HG03575 (cell line): ENCODE data around the gene FAM181A.

Experiments used
- ATAC-seq: cut with Tn5 transposase; IDR thresholded peaks from one replicate; pipeline ENCODE4 v1.9.1; 2021; ENCODE audit not compliant: unreplicated experiment, insufficient number of reproducible peaks, low FRiP score; ENCODE audit errors: extremely low read depth

Gene FAM181A

DNA sequence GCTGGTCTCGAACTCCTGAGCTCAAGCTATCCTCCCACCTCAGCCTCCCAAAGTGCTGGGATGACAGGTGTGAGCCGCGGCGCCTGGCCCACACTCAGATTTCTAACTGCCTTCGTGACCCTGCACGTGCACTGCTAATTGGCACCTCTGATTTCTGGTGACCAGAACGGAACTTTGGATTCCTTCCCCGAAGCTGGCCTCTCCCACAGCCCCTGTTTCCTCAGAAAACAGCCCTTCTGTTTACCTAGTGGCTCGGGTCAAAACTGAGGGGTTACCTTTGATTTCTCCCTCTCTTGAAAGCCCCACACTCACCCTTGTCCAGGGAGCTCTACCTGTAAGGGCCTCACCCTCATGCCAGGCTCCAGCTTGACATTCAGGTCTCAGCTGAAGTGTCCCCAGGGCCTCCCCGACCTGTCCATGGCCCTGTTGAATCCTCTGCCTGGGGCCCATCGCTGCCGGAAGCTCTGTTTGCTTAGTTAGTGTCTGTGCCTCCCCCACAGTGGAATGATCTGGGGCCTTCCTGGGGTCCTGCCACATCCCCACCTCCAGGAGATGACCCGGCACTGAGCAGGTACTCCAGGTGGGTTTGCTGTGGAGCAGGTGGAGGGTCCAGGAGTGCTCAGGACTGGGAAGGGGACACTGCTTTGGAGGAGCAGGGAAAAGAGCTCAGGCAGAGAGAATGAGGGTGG lies 24.4 kb upstream of the FAM181A start:
- no peak for ATAC-seq

DNA sequence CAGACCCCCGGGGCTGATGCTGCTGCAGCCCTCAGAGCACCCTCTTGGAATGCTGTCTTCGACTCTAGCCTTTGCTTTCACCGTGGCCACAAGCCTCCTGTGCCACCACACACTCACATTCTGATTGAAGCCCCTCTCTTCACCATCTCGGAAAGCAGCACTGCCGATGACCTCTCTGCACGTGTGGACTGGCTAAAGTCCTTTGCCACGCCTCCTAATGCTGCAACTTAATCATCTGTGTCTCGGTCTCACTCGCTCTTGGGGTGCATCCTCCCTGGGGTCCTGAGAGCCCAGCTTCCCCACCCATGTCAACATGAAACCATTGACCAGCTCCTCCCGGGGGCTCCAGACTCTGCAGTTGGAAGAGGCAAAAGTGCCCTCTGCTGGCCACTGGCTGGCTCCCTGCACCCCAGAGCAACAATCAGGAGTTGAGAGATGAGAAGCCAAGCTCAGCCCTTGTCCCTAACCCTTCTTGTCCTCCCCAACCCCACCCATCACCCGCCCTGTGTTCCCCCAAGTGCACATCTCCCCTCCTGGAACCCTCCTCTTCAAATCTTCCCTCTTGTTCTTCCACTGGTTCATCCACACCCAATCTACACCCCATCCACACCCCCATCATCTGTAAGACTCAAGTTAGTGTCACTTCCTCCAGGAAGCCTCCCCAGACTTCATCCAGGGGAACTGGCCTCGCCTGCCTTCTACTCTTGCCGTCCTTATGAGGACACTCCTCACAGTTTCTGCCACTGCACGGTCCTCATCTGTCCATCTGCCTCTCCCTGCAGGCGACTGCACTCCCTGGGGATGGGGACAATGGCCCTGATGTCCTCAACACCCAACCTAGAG lies 23.6 kb upstream of the FAM181A start:
- no peak for ATAC-seq

DNA sequence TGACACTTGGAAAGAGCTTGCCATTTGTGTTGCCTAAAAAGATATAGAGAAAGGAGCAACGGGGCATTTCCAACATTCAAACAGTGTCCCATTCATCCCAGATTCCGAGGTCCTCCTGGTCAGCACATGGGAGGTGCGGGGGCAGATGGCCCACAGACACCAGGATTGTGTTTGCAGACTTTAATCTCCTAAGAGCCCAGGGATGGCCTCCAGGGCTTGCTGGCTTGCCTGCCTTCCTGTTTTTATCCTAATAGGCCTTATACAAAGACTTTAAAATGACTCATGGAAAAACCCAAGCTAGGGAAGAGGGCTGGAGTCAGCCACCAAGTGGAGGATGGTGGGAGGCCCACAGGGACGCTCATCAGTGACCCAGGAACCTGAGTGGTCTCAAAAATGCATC lies 21.5 kb upstream of the FAM181A start:
- no peak for ATAC-seq

DNA sequence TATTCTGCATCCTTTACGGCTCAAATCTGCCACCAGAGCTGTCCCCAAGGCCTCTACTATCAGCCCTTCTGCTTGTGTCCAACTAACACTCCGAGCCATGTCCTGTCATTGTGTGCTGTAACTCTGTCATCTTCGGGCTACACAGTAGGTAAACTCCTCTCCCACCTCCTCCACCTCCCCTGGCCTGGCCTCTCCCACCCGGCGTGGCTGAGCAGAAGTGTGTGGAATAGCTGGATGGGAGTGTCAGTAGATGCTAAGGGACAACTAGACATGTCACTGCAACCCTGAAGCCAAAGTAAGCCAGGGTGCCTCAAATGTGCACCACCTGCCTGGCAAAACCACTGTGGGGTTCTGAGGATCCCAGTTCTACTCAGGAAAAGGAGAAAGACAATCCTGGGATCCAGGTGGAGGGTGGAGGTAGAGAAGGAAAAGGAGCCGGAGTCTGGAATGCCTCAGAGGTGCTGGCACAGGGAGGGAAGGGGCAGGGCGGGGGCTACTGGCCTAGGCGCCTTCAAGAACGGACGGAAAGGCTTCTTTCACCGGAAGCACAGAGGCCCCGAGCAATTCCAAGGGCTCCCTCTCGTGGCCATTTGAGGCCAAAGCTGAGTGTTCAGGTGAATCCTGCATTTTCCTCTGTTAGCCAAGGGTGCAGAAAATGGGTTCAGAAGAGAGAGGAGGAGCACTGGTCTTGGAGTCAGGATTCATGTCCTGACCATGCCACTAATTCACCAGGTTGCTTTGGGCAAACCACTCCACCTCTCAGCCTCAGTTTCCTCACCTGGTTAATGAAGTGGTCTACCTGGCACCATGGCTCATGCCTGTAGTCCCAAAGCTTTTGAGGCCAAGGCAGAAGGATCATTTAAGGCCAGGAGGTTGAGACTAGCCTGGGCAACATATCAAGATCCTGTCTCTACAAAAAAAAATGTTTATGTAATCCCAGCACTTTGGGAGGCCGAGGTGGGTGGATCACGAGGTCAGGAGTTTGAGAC lies 20.5 kb upstream of the FAM181A start:
- ATAC-seq = no peak

DNA sequence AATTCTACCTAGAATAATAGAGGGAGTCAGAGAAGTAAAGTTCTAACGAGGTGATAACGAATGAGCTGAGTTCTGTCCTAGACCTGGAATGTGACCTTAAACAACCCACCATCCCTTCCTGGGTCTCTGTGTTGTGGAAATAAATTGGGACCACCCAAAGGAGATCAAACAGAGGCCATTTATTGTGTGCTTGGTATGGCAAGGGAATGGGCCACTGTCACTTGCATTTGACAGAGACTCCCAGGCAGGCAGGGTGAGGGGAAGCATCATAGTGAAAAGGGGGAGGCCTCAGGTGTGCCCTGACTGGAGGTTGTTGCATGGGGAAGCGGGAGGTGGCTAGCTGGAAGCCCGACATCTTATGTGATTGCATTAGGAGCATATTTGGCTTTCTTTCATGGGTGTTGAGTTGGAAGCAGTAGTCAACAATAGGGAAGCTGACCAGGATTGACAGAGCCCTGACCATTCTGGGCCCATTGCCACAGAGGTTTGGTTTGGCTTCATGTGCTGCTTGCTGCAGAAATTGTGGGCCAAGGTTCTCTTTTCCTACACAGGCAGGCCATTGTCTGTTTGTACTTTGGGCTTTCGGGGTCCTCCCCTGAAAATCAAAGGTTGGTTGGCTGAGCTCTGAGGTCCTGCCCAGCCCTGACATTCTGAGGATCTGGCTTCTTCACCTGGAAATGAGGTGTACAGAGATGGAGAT lies 17.6 kb upstream of the FAM181A start:
- no peak for ATAC-seq

DNA sequence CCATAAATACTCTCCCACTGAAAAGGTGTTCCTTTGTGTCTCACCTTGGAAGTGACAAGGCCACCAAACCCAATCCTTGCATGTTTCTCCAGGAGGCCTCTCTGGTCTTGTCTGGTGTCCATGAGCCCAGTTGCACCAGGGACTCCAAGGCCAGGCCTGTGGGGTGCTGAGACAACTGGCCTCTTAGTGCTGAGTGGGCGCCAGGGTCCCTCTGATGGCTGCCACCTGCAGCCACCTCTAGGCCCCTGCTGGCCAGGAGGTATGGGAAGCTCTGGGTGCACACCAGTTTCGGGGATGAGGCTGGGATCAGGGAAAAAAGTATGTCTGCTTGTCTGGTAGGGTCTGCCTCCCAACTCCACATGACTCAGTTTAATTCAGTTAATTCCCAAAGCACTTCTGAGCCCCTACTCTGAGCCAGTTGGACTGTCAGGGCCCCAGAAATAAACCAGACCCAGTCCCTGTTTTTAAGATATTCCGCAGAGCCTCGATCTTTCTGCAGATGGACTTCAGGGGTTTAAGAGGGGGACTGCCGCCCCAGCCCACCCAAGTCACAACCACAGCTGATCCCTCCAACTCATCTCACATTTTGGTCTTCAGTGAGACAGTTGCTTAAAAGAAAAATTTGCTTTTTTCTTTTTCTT lies 15.0 kb upstream of the FAM181A start:
- no peak for ATAC-seq

DNA sequence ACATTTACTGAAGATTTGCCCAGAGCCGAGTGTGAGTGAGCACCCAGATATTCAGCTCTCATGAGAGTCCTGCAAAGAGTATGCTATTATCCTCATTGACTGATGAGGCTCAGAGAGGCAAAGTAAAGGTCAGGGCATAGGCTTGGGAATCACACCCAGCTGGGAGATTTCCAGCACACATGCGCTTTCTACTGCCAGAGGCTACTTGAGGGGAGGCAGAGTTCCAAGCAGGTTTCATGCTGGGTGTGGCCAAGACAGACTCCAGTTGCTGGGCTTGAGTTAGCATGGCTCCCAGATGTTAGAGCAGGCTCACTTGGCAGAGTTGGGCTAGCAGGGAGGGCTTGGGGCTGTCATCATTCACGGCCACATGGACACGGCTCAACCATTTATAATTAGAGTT lies 14.4 kb upstream of the FAM181A start:
- no peak for ATAC-seq

DNA sequence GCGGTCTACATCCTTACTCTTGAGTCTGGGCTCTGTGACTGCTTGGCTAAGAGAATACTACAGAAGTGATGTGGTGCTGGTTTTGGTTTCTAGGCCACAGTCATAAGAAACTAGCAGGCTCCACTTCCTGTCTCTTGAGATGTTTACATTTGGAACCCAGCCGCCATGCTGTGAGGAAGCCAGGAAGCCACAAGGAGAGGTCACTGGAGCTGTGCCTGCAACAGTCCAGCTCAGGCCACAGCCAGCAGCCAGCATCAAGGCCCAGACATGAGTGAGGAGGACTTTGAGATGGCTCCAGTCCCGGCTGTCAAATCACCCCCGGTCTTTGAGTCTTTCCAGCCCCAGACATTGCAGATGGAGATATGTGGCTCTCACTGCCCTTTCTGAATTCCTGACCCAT lies 12.9 kb upstream of the FAM181A start:
- ATAC-seq = no peak

DNA sequence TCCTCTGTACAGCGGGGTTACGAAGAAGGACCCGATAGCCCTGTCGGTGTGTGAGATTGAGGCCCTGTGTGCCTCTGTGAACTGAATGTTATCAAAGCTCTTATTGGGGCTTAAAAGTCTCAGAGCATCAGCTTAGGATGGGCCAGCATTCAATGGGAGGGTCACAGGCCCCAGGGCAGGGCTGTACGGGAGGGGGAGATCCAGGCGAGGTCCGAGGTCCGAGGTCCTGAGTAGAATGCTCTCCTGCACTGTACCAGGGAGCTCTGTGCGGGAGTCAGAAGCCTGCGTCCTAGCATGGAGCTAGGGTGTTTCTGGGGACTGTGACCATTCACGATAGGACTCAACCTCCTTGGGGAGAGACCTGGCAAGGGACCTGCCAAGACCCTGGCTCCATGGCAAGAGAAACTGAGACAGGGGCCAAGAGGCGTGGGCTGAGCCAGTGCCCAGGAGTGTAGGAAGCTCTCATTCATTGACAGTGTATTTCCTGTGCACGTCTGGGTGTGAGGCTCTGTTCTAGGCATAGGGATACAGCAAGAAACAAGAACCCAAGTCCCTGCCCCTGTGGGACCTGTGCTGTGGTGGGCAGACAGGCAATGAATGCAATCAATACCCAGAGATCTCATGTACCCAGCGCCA lies 12.0 kb upstream of the FAM181A start:
- no peak for ATAC-seq

DNA sequence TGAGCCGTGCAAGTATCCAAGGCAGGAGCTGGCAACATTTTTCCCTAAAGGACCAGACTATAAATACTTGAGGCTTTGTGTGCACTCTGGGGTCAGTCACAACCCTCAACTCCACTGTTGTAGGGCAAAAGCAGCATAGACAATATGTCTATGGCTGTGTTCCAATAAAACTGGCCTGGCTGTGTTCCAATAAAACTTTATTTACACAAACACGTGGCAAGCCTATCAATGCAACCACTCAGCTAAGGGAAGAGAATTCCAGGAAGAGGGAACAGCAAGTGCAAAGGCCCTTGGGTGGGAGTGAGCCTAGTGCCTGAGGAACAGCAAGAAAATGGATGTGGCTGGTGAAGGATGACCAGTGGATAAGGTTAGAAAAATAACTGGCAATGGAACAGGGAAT lies 11.3 kb upstream of the FAM181A start:
- no peak for ATAC-seq

DNA sequence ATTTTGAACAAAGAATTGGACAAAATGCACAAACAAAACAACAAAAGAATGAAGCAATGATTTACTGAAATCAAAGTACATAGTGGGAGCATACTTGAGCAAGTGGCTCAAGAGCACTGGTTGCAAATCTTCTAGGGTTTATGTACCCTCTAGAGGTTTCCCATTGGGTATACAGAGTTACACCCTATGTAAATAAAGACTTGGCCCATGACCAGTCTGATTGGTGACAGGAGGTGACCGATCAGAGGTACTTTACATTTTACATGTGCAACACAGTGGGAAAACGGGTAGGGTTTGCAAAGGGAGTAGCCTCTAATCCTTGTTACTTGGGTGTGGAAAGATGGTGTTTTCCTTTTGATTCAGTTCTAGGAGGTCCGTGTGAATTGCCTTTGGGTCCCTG lies 10.6 kb upstream of the FAM181A start:
- ATAC-seq = no peak

DNA sequence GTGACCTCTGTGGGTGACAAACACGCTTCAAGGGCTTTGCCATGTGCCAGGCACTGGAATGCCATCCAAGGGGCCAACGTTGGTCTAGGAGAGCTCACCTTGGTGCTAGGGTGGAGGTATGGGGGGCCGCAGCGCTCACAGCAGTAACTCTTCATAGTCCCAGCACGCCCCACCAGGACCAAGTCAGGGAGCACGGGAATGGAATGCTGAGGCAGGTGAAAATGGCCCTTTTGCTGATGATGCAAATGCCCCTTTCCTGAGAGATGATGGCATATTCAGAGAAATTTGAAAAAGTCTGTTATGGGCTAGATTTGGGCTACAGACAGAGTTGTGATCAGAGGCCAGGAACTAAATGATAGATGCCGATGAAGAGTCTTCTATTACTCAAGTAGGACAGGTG lies 10.0 kb upstream of the FAM181A start:
- no peak for ATAC-seq

DNA sequence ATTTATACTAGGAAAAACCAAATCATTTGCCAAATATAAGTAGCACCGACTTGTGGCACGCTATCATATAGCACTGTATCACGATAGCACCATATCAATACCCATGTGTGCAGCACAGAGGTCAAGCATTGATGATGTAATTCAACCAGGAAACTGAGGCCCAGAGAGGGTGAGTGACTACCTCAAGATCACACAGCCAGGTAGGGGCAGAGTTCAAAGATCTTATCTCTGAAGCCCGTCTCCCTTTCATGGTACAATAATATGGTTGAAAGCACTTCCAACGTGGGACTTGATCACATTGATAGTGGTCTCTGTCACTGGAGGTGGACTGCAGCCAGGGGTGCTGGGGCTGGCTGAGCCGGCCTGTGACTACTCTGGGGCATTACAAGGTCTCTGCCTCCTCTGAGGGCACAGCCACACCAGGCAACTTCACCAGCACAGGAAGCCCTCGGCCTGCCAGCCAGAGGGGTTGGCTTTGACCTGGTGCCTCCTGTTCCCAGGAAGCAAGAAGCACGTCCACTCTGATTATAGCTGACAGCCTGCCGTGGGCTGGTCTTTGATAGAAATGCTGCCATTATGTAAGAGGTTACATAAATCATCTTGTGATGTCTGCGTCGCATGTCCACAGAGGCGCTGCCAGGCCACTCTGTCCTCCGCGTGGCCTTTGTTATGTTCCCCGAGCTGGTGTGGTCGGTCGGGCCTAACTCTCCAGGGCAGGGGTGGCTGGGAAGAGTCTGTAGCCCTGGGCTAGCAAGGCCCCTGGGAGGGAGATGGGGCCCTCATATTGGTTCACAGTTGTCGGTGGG lies 5.9 kb upstream of the FAM181A start:
- ATAC-seq = no peak

DNA sequence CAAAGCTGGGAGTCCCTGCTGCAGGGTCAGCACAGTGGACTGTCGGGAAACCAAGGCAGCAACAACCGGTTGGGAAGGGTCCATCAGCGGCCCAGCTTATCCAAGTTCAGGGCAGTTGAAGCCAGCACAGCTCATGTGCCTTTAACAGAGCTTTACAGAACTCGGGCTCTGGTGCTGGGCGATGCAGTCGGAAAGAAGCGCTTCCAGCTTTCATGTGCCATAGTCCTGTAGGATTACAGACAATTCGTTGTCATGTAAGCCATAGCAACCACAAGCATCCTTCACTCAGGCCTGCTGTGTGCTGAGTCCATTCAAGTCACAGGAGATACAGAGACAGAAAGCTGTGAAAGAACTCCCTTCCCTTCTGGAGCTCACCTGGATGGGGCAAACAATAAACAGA lies 3.5 kb upstream of the FAM181A start:
- ATAC-seq = no peak

DNA sequence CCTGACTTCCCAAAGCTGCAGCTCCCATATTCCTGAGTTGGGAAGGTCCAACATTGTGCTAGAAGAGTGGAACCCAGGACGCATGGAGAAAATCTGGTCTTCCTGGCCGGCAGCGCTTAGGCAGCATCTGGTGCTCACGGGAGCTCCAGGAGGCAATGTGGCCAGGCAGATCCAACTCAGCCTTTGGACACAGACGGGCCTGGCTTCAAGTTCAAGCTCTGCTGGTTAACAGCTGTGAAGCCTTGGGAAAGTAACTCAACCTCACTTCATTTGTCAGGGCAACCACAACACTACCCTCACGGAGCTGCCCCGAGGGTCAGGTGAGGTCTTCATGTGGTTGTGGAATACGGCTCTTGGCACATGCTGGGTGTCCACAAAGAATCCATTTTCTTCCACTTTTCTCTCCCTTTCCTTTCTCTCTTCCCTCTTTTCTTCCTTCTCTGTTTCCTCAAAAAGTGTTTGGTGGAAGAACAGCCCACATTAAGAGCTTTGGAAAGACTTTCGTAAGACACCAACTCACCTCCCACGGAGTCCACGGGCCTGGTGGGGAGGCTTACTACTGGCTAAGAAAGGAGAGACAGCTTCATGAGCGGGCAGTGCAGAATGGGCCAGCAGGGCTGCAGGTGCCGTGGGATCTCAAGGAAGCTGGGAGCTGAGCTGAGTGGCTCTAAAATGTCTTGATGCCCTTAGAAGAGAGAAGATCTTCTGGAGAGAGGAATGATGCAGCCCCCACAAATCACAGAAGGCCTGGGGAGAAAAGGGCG lies 2.4 kb upstream of the FAM181A start:
- no peak for ATAC-seq

DNA sequence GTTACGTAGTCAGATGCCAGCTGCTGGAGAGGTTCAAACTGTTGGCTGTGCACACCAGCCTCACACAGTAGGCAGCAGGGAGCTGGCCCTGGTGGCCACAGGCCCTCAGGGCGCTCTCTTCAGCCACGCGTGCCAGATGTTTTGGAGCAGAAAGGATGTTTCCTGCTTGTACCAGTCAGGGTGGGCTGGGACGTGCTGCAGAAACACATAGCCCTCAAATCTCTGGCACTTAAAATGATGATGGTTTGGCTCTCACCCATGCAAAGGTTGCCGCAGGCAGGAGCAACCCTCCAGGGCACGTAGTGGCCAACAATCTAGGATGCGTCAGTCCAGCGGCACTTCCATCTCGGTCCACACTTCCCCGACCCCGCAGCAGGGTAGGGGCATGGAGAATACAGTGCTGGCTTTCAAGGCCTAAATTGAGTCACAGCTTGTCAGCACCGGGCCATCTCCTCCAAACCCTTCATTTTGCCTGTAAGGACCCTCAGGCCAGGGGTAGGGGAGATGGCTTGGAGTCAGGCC lies 1.7 kb upstream of the FAM181A start:
- ATAC-seq = no peak
